Measurements from ENCODE around the gene SPNS3. TPM values are rescaled to one million over a fixed set of nuclear protein-coding genes. Genes with fewer than 3 reads are reported as not detected.

The SPNS3 gene
- total RNA-seq, 1 donor from 2014 or later, result 0.18 TPM

GRCh38 chr17:4485676-4486646, 52.2 kb downstream of the SPNS3 start:
- H3K36me3 Mint-ChIP-seq (ENCODE audit: low read depth, unreplicated experiment), result no peaks in the 10 kb centered on the region
- H3K27ac Mint-ChIP-seq (ENCODE audit: unreplicated experiment), result no peak overlapping the region
- no peak overlapping the region for H3K4me3 Mint-ChIP-seq (ENCODE audit: unreplicated experiment)
- H3K27me3 Mint-ChIP-seq (ENCODE audit: unreplicated experiment), result peaks cover 13% of the 10 kb centered on the region
- TF ChIP-seq CTCF (IDR thresholded peaks at IDR 0.05; ENCODE audit: unreplicated experiment), result no peak
- no peaks in the 10 kb centered on the region for H3K9me3 Mint-ChIP-seq (ENCODE audit: unreplicated experiment)
- no peak for DNase-seq (ENCODE audit: low spot score)
- H3K4me1 Mint-ChIP-seq (ENCODE audit: unreplicated experiment), result peaks cover 22% of the 10 kb centered on the region

DNA sequence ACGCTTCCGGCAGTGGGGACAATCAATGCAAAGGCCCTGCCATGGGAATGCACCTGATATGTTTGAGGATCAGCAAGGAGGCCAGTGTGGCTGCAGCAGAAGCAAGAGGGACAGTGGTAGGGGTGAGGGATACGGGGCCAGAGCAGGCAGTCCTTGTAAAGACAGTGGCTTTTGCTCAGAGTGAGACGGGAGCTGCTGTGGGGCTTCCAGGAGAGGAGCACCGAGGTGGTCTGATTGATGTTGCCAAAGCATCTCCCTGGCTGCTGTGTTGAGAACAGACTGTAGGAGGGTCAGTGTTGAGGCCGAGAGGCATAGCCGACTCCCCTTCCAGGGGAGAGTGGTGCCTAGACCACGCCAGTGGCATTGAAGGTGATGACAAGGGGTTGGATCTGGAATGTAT, 53.6 kb downstream of the SPNS3 start:
- peaks cover 9% of the 10 kb centered on the region for H3K27me3 Mint-ChIP-seq (ENCODE audit: unreplicated experiment)
- no peak overlapping the region for H3K27ac Mint-ChIP-seq (ENCODE audit: unreplicated experiment)
- H3K4me3 Mint-ChIP-seq (ENCODE audit: unreplicated experiment), result no peak overlapping the region
- no peaks in the 10 kb centered on the region for H3K36me3 Mint-ChIP-seq (ENCODE audit: low read depth, unreplicated experiment)
- H3K4me1 Mint-ChIP-seq (ENCODE audit: unreplicated experiment), result peaks cover 18% of the 10 kb centered on the region
- no peaks in the 10 kb centered on the region for H3K9me3 Mint-ChIP-seq (ENCODE audit: unreplicated experiment)
- DNase-seq (ENCODE audit: low spot score), result no peak
- no peak for TF ChIP-seq CTCF (IDR thresholded peaks at IDR 0.05; ENCODE audit: unreplicated experiment)

GRCh38 chr17:4487820-4488716, 54.3 kb downstream of the SPNS3 start:
- no peak overlapping the region for H3K4me3 Mint-ChIP-seq (ENCODE audit: unreplicated experiment)
- TF ChIP-seq CTCF (IDR thresholded peaks at IDR 0.05; ENCODE audit: unreplicated experiment), result no peak
- H3K4me1 Mint-ChIP-seq (ENCODE audit: unreplicated experiment), result peaks cover 20% of the 10 kb centered on the region
- no peak for DNase-seq (ENCODE audit: low spot score)
- H3K27ac Mint-ChIP-seq (ENCODE audit: unreplicated experiment), result no peak overlapping the region
- H3K9me3 Mint-ChIP-seq (ENCODE audit: unreplicated experiment), result no peaks in the 10 kb centered on the region
- peaks cover 11% of the 10 kb centered on the region for H3K27me3 Mint-ChIP-seq (ENCODE audit: unreplicated experiment)
- no peaks in the 10 kb centered on the region for H3K36me3 Mint-ChIP-seq (ENCODE audit: low read depth, unreplicated experiment)

- peaks cover 21% of the 10 kb centered on the region for H3K4me1 Mint-ChIP-seq (ENCODE audit: unreplicated experiment)
- DNase-seq (ENCODE audit: low spot score), result no peak
- peaks cover 13% of the 10 kb centered on the region for H3K27me3 Mint-ChIP-seq (ENCODE audit: unreplicated experiment)
- no peaks in the 10 kb centered on the region for H3K36me3 Mint-ChIP-seq (ENCODE audit: low read depth, unreplicated experiment)
- no peak for TF ChIP-seq CTCF (IDR thresholded peaks at IDR 0.05; ENCODE audit: unreplicated experiment)
- H3K4me3 Mint-ChIP-seq (ENCODE audit: unreplicated experiment), result no peak overlapping the region
- H3K27ac Mint-ChIP-seq (ENCODE audit: unreplicated experiment), result no peak overlapping the region
- H3K9me3 Mint-ChIP-seq (ENCODE audit: unreplicated experiment), result no peaks in the 10 kb centered on the region
These were observed 55.4 kb downstream of the SPNS3 start for GRCh38 chr17:4488989-4489595.
